Liver (tissue), 3 donors: ENCODE data around the gene SPTLC2.

Experiments
- ATF3 ChIP-seq: IDR thresholded peaks from 2 replicates; pipeline ENCODE4 v1.6.1; 2016; ENCODE audit warnings: antibody characterized with exemption
- CTCF ChIP-seq: fragments of 150-350 bp; IDR thresholded peaks from 2 replicates; pipeline ENCODE4 v1.5.1; 2017; ENCODE audit warnings: improper control_type of control experiment, low read depth, low read length; ENCODE audit not compliant: missing input control
- EGR1 ChIP-seq, 2 donors: IDR thresholded peaks; 2 replicates each; pipeline ENCODE4 v1.6.1; 2016 to 2018; ENCODE audit warnings: antibody characterized with exemption in 2 of 2, low read depth in 2 of 2
- JUND ChIP-seq, 2 donors: IDR thresholded peaks; 2 replicates each; pipeline ENCODE4 v1.6.1; 2016; ENCODE audit warnings: antibody characterized with exemption in 2 of 2
- NR2F2 ChIP-seq: IDR thresholded peaks from 2 replicates; pipeline ENCODE4 v1.6.1; 2016; ENCODE audit warnings: antibody characterized with exemption
- RAD21 ChIP-seq, 2 donors: IDR thresholded peaks; 2 replicates each; pipeline ENCODE4 v1.6.1; 2016; ENCODE audit warnings: antibody characterized with exemption in 2 of 2, mild to moderate bottlenecking in 2 of 2
- REST ChIP-seq: IDR thresholded peaks from 2 replicates; pipeline ENCODE4 v1.6.1; 2016; ENCODE audit warnings: antibody characterized with exemption, mild to moderate bottlenecking
- RXRA ChIP-seq, 2 donors: IDR thresholded peaks; 2 replicates each; pipeline ENCODE4 v1.6.1; 2017 to 2018; ENCODE audit warnings: antibody characterized with exemption in 2 of 2, mild to moderate bottlenecking in 1 of 2
- SP1 ChIP-seq: IDR thresholded peaks from 2 replicates; pipeline ENCODE4 v1.6.1; 2018; ENCODE audit warnings: antibody characterized with exemption, mild to moderate bottlenecking
- TAF1 ChIP-seq: conservative IDR thresholded peaks from 2 replicates; pipeline ENCODE4 v1.6.1; 2016; ENCODE audit warnings: antibody characterized with exemption, mild to moderate bottlenecking
- TF ChIP-seq, protein P1 (sequence below): IDR thresholded peaks from 2 replicates; pipeline ENCODE4 v1.6.1; 2016; ENCODE audit warnings: antibody characterized with exemption
- donor health status: healthy.
- donor health status: healthy.

GRCh38 chr14:77559381-77559780 lies 57.1 kb downstream of the SPTLC2 start:
- TF ChIP-seq CTCF, result no peak
- no peak for TF ChIP-seq NR2F2
- no peak for TF ChIP-seq JUND (IDR thresholded peaks at IDR 0.05)
- TF ChIP-seq RXRA (IDR thresholded peaks at IDR 0.05), result no peak
- TF ChIP-seq RAD21 (IDR thresholded peaks at IDR 0.05), result no peak
- no peak for TF ChIP-seq REST
- TF ChIP-seq, protein P1, sequence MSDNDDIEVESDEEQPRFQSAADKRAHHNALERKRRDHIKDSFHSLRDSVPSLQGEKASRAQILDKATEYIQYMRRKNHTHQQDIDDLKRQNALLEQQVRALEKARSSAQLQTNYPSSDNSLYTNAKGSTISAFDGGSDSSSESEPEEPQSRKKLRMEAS, result no peak
- no peak for TF ChIP-seq TAF1
- TF ChIP-seq EGR1 (IDR thresholded peaks at IDR 0.05; ENCODE audit: low read depth in 2 of 2), result no peak
- TF ChIP-seq SP1, result no peak
- TF ChIP-seq ATF3, result no peak
